WTC11 (cell line): Measurements from ENCODE around the gene FHOD3. TPM values are rescaled to one million over a fixed set of nuclear protein-coding genes. Genes with fewer than 3 reads are reported as not detected.

Source experiments
- ATAC-seq: fragments of 200-7000 bp; cut with Tn5 transposase; 2 replicates; pipeline ENCODE4 v1.10.0; 2021; ENCODE audit warnings: mild to moderate bottlenecking, moderate library complexity
- CTCF ChIA-PET: fragments of 300-600 bp; sonication (Branson Sonifier 250); formaldehyde crosslinking; loops from one replicate; lab custom pipeline; 2021; ENCODE audit warnings: antibody characterized with exemption; lab: Charles Lee
- POLR2A ChIA-PET: fragments of 350-600 bp; sonication (Branson Sonifier 250); formaldehyde crosslinking; loops from one replicate; lab custom pipeline; 2021; ENCODE audit warnings: antibody characterized with exemption; lab: Charles Lee
- DNase-seq: peaks from one replicate; pipeline ENCODE4 v3.0.0; 2021; ENCODE audit warnings: low spot score
- H3K27ac Mint-ChIP-seq: 2 replicates; pipeline ENCODE4 v1.8.0; 2021; ENCODE audit warnings: mixed read lengths
- H3K27me3 Mint-ChIP-seq: 2 replicates; pipeline ENCODE4 v1.8.0; 2021; ENCODE audit warnings: low read depth, mild to moderate bottlenecking, moderate library complexity, mixed read lengths
- H3K36me3 Mint-ChIP-seq: 2 replicates; pipeline ENCODE4 v1.8.0; 2021; ENCODE audit warnings: mixed read lengths
- H3K4me1 Mint-ChIP-seq: 2 replicates; pipeline ENCODE4 v1.8.0; 2022; ENCODE audit warnings: mixed read lengths
- H3K4me3 Mint-ChIP-seq: 2 replicates; pipeline ENCODE4 v1.8.0; 2021; ENCODE audit warnings: mild to moderate bottlenecking, moderate library complexity, mixed read lengths
- H3K9me3 Mint-ChIP-seq: 2 replicates; pipeline ENCODE4 v1.8.0; 2021; ENCODE audit warnings: mixed read lengths
- CREB1 ChIP-seq: sonication (generic); formaldehyde crosslinking; IDR thresholded peaks from 2 replicates; pipeline ENCODE4 v1.8.0; 2023; ENCODE audit warnings: mild to moderate bottlenecking, missing genetic modification reagents
- ERG ChIP-seq: fragments of 250-450 bp; sonication (Bioruptor Pico); IDR thresholded peaks from 2 replicates; pipeline ENCODE4 v1.8.0; 2021; ENCODE audit warnings: mild to moderate bottlenecking
- ESRRA ChIP-seq: sonication (generic); formaldehyde crosslinking; IDR thresholded peaks from 2 replicates; pipeline ENCODE4 v1.8.1; 2022; ENCODE audit warnings: mild to moderate bottlenecking, missing genetic modification reagents, borderline replicate concordance
- FOXP4 ChIP-seq: sonication (generic); formaldehyde crosslinking; IDR thresholded peaks from 2 replicates; pipeline ENCODE4 v1.8.0; 2022; ENCODE audit warnings: mild to moderate bottlenecking, missing genetic modification reagents
- GTF2I ChIP-seq: fragments of 250-450 bp; sonication (Bioruptor Pico); conservative IDR thresholded peaks from 2 replicates; pipeline ENCODE4 v1.4.0; 2021; ENCODE audit warnings: mild to moderate bottlenecking
- JAZF1 ChIP-seq: fragments of 250-450 bp; sonication (Bioruptor Pico); IDR thresholded peaks from 2 replicates; pipeline ENCODE4 v1.9.0; 2021; ENCODE audit warnings: moderate library complexity, mild to moderate bottlenecking, inconsistent platforms
- NFATC4 ChIP-seq: fragments of 250-450 bp; sonication (Bioruptor Pico); IDR thresholded peaks from 2 replicates; pipeline ENCODE4 v1.9.0; 2021; ENCODE audit warnings: mild to moderate bottlenecking
- TCF7 ChIP-seq: sonication (generic); formaldehyde crosslinking; IDR thresholded peaks from 2 replicates; pipeline ENCODE4 v1.8.0; 2022; ENCODE audit warnings: mild to moderate bottlenecking, low read depth, missing genetic modification reagents, moderate library complexity
- ZBTB21 ChIP-seq: sonication (generic); formaldehyde crosslinking; IDR thresholded peaks from 2 replicates; pipeline ENCODE4 v1.8.1; 2023; ENCODE audit warnings: mild to moderate bottlenecking, missing genetic modification reagents, borderline replicate concordance
- ZNF532 ChIP-seq: fragments of 250-450 bp; sonication (Bioruptor Pico); IDR thresholded peaks from 2 replicates; pipeline ENCODE4 v1.9.0; 2021; ENCODE audit warnings: mild to moderate bottlenecking, borderline replicate concordance
- total RNA-seq: library from RNA; stranded (reverse); gene quantifications from 3 replicates; pipeline ENCODE4 v1.2.3, GENCODE V29; 2021
- TF ChIP-seq, protein P1 (sequence below): sonication (generic); formaldehyde crosslinking; IDR thresholded peaks from 2 replicates; pipeline ENCODE4 v1.8.1; 2022; ENCODE audit warnings: missing genetic modification reagents, borderline replicate concordance
- TF ChIP-seq, protein P2 (sequence below): fragments of 250-450 bp; sonication (Bioruptor Pico); IDR thresholded peaks from 2 replicates; pipeline ENCODE4 v1.9.0; 2021; ENCODE audit warnings: mild to moderate bottlenecking
- TF ChIP-seq, protein P3 (sequence below): sonication (generic); formaldehyde crosslinking; IDR thresholded peaks from 2 replicates; pipeline ENCODE4 v1.8.0; 2022; ENCODE audit warnings: mild to moderate bottlenecking, missing genetic modification reagents

Gene FHOD3
- total RNA-seq, 1 experiment from 2014 or later = 3.8 TPM

DNA sequence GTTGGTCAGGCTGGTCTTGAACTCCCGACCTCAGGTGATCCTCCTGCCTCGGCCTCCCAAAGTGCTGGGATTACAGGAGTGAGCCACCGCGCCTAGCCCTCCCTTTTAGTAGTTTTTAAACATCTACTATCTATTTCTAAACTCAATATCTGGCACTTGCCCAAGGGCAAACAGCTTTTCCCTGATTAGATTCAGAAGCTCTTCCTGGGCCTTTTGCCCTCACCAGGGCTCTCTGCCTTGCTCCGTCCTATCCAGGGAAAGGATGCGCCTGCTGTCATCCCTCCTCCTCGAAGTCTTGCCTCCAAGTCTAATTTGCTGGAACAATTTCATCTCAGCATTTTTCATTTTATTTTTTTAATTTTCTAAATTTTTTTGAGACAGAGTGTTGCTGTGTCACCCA, 41.4 kb upstream of the FHOD3 start:
- H3K4me1 Mint-ChIP-seq = no peaks in the 10 kb centered on the region
- H3K4me3 Mint-ChIP-seq = no peak overlapping the region
- no peak for TF ChIP-seq ZBTB21 (CRISPR knock-in tag)
- DNase-seq = no peak
- H3K36me3 Mint-ChIP-seq = no peaks in the 10 kb centered on the region
- POLR2A ChIA-PET = no interaction called here
- no peak overlapping the region for H3K27ac Mint-ChIP-seq
- CTCF ChIA-PET = no interaction called here
- ATAC-seq = no peak
- H3K27me3 Mint-ChIP-seq = no peaks in the 10 kb centered on the region
- H3K9me3 Mint-ChIP-seq = no peaks in the 10 kb centered on the region

GRCh38 chr18:36262971-36263370, 34.5 kb upstream of the FHOD3 start:
- H3K27ac Mint-ChIP-seq = no peak overlapping the region
- H3K36me3 Mint-ChIP-seq = no peaks in the 10 kb centered on the region
- POLR2A ChIA-PET = no interaction called here
- H3K4me1 Mint-ChIP-seq = peaks cover 18% of the 10 kb centered on the region
- no peak overlapping the region for H3K4me3 Mint-ChIP-seq
- ATAC-seq = no peak
- DNase-seq = no peak
- CTCF ChIA-PET = no interaction called here
- no peak for TF ChIP-seq TCF7 (CRISPR knock-in tag)
- TF ChIP-seq, protein P1, sequence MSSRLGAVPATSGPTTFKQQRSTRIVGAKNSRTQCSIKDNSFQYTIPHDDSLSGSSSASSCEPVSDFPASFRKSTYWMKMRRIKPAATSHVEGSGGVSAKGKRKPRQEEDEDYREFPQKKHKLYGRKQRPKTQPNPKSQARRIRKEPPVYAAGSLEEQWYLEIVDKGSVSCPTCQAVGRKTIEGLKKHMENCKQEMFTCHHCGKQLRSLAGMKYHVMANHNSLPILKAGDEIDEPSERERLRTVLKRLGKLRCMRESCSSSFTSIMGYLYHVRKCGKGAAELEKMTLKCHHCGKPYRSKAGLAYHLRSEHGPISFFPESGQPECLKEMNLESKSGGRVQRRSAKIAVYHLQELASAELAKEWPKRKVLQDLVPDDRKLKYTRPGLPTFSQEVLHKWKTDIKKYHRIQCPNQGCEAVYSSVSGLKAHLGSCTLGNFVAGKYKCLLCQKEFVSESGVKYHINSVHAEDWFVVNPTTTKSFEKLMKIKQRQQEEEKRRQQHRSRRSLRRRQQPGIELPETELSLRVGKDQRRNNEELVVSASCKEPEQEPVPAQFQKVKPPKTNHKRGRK (CRISPR knock-in tag) = no peak
- no peak for TF ChIP-seq ZNF532 (CRISPR knock-in tag)
- no peak for TF ChIP-seq NFATC4 (CRISPR knock-in tag)
- TF ChIP-seq, protein P2, sequence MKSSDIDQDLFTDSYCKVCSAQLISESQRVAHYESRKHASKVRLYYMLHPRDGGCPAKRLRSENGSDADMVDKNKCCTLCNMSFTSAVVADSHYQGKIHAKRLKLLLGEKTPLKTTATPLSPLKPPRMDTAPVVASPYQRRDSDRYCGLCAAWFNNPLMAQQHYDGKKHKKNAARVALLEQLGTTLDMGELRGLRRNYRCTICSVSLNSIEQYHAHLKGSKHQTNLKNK (CRISPR knock-in tag) = no peak
- TF ChIP-seq JAZF1 (CRISPR knock-in tag) = no peak
- no peak for TF ChIP-seq FOXP4 (CRISPR knock-in tag)
- TF ChIP-seq, protein P3, sequence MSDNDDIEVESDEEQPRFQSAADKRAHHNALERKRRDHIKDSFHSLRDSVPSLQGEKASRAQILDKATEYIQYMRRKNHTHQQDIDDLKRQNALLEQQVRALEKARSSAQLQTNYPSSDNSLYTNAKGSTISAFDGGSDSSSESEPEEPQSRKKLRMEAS (CRISPR knock-in tag) = no peak
- no peak for TF ChIP-seq GTF2I (CRISPR knock-in tag)
- no peak for TF ChIP-seq CREB1
- no peak for TF ChIP-seq ESRRA
- no peak for TF ChIP-seq ERG (CRISPR knock-in tag)
- no peaks in the 10 kb centered on the region for H3K9me3 Mint-ChIP-seq
- no peaks in the 10 kb centered on the region; the same call in 1 of the 2 replicates for H3K27me3 Mint-ChIP-seq
